ENCODE measurements around the gene UBE4B. TPM values are rescaled to one million over a fixed set of nuclear protein-coding genes. Genes with fewer than 3 reads are reported as not detected.
A peak's percentile ranks its signal among the peaks of the same experiment; 100 is the strongest.

Gene UBE4B
- polyA plus RNA-seq, 3 donors = 6.0 to 34.6 (median 9.2) TPM

DNA sequence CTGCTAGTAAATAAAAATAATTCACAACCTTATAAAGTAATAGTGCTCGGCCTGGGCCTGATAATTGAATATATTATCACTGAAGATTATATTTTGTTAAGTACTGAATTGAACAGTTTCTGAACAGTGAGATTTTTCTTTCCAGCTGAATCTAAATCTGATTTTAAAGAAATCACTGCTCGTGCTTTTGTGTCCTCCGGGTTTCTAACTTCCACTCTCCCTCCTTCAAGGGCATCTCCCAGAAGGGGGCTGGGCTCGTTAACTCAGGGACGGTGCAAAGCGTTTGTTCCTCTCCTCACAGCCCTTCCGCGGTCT, 176.8 kb downstream of the UBE4B start:
- no peaks in the 10 kb centered on the region for H3K9me3 Mint-ChIP-seq

DNA sequence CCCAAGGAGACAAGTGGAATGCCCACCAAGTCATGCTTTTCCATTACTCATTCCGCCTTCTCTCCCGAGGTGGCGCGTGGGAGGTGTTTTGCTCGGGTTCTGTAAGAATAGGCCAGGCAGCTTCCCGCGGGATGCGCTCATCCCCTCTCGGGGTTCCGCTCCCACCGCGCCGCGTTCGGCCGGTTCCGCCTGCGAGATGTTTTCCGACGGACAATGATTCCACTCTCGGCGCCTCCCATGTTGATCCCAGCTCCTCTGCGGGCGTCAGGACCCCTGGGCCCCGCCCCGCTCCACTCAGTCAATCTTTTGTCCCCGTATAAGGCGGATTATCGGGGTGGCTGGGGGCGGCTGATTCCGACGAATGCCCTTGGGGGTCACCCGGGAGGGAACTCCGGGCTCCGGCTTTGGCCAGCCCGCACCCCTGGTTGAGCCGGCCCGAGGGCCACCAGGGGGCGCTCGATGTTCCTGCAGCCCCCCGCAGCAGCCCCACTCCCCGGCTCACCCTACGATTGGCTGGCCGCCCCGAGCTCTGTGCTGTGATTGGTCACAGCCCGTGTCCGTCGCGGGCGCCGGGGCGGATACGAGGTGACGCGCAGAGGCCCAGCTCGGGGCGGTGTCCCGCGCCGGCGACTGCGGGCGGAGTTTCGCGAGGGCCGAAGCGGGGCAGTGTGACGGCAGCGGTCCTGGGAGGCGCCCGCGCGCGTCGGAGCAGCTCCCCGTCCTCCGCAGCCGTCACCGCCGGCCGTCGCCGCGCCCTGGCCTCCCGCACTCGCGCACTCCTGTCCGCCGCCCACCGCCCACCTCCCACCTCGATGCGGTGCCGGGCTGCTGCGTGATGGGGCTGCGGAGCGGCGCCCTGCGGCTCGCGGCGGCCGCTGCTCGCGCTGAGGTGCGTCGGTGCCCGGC, 177.4 kb downstream of the UBE4B start, which contains the start of gene KIF1B:
KIF1B (plus strand) TSS at position 666 of the 906 bp plus-strand sequence. CDS start 21,759 bp downstream, outside the sequence.
- DNase-seq = peak; percentile 95 to 98 (median 98)
- peak within 1 kb of the TSS; percentile 94 for H3K4me2 ChIP-seq (replicated peaks; ENCODE audit: extremely low read depth, low read length, poor library complexity, severe bottlenecking)
- no peaks in the 10 kb centered on the region for H3K9me3 Mint-ChIP-seq
- peaks cover 39% of the 10 kb centered on the region for H3K79me2 ChIP-seq (ENCODE audit: insufficient read depth, low read length)
- H3K36me3 ChIP-seq (replicated peaks in 1 of 2; ENCODE audit: control insufficient read depth in 1 of 2, insufficient read depth in 2 of 2, low read length in 2 of 2) = no peaks in the 10 kb centered on the region
- H3K27ac Mint-ChIP-seq = peak within 1 kb of the TSS; percentile 96 to 98 (median 97)
- H3K9ac ChIP-seq (ENCODE audit: insufficient read depth, low read length, poor library complexity, severe bottlenecking) = peak within 1 kb of the TSS; percentile 92
- H3K4me1 ChIP-seq (ENCODE audit: control insufficient read depth in 1 of 2, insufficient read depth in 2 of 2, low read length in 2 of 2) = peaks cover 30 to 37% of the 10 kb centered on the region in 2 donors
- H3K27me3 ChIP-seq (ENCODE audit: control insufficient read depth in 2 of 2, insufficient read depth in 2 of 2, low read length in 2 of 2) = no peaks in the 10 kb centered on the region
- WGBS (ENCODE audit: insufficient coverage) = under 1% methylated on average over 106 of the region's 107 CpGs
- peaks cover 4 to 9% of the 10 kb centered on the region in 2 donors for H3K36me3 Mint-ChIP-seq
- peaks cover 30% of the 10 kb centered on the region for H4K20me1 ChIP-seq (ENCODE audit: insufficient read depth, low read length)
- TF ChIP-seq, protein P1, sequence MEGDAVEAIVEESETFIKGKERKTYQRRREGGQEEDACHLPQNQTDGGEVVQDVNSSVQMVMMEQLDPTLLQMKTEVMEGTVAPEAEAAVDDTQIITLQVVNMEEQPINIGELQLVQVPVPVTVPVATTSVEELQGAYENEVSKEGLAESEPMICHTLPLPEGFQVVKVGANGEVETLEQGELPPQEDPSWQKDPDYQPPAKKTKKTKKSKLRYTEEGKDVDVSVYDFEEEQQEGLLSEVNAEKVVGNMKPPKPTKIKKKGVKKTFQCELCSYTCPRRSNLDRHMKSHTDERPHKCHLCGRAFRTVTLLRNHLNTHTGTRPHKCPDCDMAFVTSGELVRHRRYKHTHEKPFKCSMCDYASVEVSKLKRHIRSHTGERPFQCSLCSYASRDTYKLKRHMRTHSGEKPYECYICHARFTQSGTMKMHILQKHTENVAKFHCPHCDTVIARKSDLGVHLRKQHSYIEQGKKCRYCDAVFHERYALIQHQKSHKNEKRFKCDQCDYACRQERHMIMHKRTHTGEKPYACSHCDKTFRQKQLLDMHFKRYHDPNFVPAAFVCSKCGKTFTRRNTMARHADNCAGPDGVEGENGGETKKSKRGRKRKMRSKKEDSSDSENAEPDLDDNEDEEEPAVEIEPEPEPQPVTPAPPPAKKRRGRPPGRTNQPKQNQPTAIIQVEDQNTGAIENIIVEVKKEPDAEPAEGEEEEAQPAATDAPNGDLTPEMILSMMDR (IDR thresholded peaks at IDR 0.05) = peak; percentile 95
- H3K4me1 Mint-ChIP-seq = peaks cover 37% of the 10 kb centered on the region
- H3K4me3 Mint-ChIP-seq = peak within 1 kb of the TSS; percentile 92 to 94
- intact Hi-C loops (cut with micrococcal nuclease) = loop anchor here (5.0 to 10.0 kb wide), 2 partner anchors 37 to 205 kb away; no protein-coding TSS in a partner anchor
- peak within 1 kb of the TSS; percentile 89 to 94 (median 91) for H3K4me3 ChIP-seq (replicated peaks in 1 of 3; ENCODE audit: low read depth in 2 of 3, low read length in 3 of 3)
- H3K27me3 Mint-ChIP-seq (ENCODE audit: low read depth in 3 of 3) = peaks cover 3 to 7% (median 4%) of the 10 kb centered on the region in 3 donors
- no peaks in the 10 kb centered on the region for H3K9me3 ChIP-seq (replicated peaks in 1 of 2; ENCODE audit: control insufficient read depth in 1 of 2, insufficient read depth in 1 of 2, low read length in 2 of 2)
- H2AFZ ChIP-seq (ENCODE audit: insufficient read depth, low read depth, low read length, poor library complexity, severe bottlenecking) = peak within 1 kb of the TSS; percentile 98
- peak within 1 kb of the TSS; percentile 96 to 97 for H3K27ac ChIP-seq (ENCODE audit: low read depth in 1 of 2, low read length in 2 of 2)

More for the DNA sequence above, 176.8 kb downstream of the UBE4B start:
- Histone ChIP-seq H3K4me2 (replicated peaks; ENCODE audit: extremely low read depth, low read length, poor library complexity, severe bottlenecking) (peak overlapping the region; percentile 94), H2AFZ (ENCODE audit: insufficient read depth, low read depth, low read length, poor library complexity, severe bottlenecking) (peak overlapping the region; percentile 98), H4K20me1 (ENCODE audit: insufficient read depth, low read length) (peaks cover 30% of the 10 kb centered on the region), H3K79me2 (ENCODE audit: insufficient read depth, low read length) (peaks cover 36% of the 10 kb centered on the region), H3K4me1 (ENCODE audit: control insufficient read depth in 1 of 2, insufficient read depth in 2 of 2, low read length in 2 of 2) (peaks cover 30 to 37% of the 10 kb centered on the region in 2 donors), H3K27me3 (ENCODE audit: control insufficient read depth in 2 of 2, insufficient read depth in 2 of 2, low read length in 2 of 2) (no peaks in the 10 kb centered on the region), H3K9me3 (replicated peaks in 1 of 2; ENCODE audit: control insufficient read depth in 1 of 2, insufficient read depth in 1 of 2, low read length in 2 of 2) (no peaks in the 10 kb centered on the region), H3K9ac (ENCODE audit: insufficient read depth, low read length, poor library complexity, severe bottlenecking) (peak overlapping the region; percentile 92), H3K27ac (ENCODE audit: low read depth in 1 of 2, low read length in 2 of 2) (peak overlapping the region; percentile 96 to 97), H3K36me3 (replicated peaks in 1 of 2; ENCODE audit: control insufficient read depth in 1 of 2, insufficient read depth in 2 of 2, low read length in 2 of 2) (no peaks in the 10 kb centered on the region), H3K4me3 (replicated peaks in 1 of 3; ENCODE audit: low read depth in 2 of 3, low read length in 3 of 3) (peak overlapping the region; percentile 55 to 94 (median 89))
- peak overlapping the region; percentile 96 to 98 (median 97) for H3K27ac Mint-ChIP-seq
- peak overlapping the region; percentile 89 to 90 for H3K4me3 Mint-ChIP-seq
- H3K4me1 Mint-ChIP-seq = peaks cover 37% of the 10 kb centered on the region
- intact Hi-C loops (cut with micrococcal nuclease) = no loop called here
- 2% methylated on average over 7 of the region's 8 CpGs for WGBS (ENCODE audit: insufficient coverage)
- no peak for DNase-seq
- TF ChIP-seq, protein P1 (IDR thresholded peaks at IDR 0.05) = no peak
- H3K36me3 Mint-ChIP-seq = peaks cover 4 to 9% of the 10 kb centered on the region in 2 donors
- H3K27me3 Mint-ChIP-seq (ENCODE audit: low read depth in 3 of 3) = peaks cover 4 to 7% (median 4%) of the 10 kb centered on the region in 3 donors

Measured in CD14-positive monocyte (primary cell).